Natural killer cell treated with Interleukin-12 subunit alpha and Interleukin-12 subunit beta and Interleukin-15 and Interleukin-18, amount 100 ng/mL, for 72 hours (primary cell): ENCODE data around the gene EHD1. TPM values are rescaled to one million over a fixed set of nuclear protein-coding genes. Genes with fewer than 3 reads are reported as not detected.

Experiments used
- ATAC-seq, 2 donors: fragments of 150-1000 bp; cut with Tn5 transposase in 1 of 2; sonication (Bioruptor Pico), chemical (Tn5 transposase) in 1 of 2; 2 replicates each; pipeline ENCODE4 v1.10.0; 2021
- DNase-seq: peaks from one replicate; pipeline ENCODE4 v3.0.0; 2022; ENCODE audit warnings: low spot score
- H3K27ac Mint-ChIP-seq, 2 donors: 1 replicate in 1 of 2; 2 replicates in 1 of 2; pipeline ENCODE4 v1.8.0; 2022; ENCODE audit warnings: mixed read lengths in 2 of 2, mild to moderate bottlenecking in 1 of 2, moderate library complexity in 1 of 2
- H3K27me3 Mint-ChIP-seq, 2 donors: 1 replicate in 1 of 2; 2 replicates in 1 of 2; pipeline ENCODE4 v1.8.0; 2022; ENCODE audit warnings: mixed read lengths in 2 of 2
- H3K36me3 Mint-ChIP-seq: one replicate; pipeline ENCODE4 v1.8.0; 2022; ENCODE audit warnings: mixed read lengths
- H3K4me1 Mint-ChIP-seq, 2 donors: 1 replicate in 1 of 2; 2 replicates in 1 of 2; pipeline ENCODE4 v1.8.0; 2022; ENCODE audit warnings: low read depth in 2 of 2, mixed read lengths in 2 of 2, mild to moderate bottlenecking in 1 of 2
- H3K4me3 Mint-ChIP-seq: one replicate; pipeline ENCODE4 v1.8.0; 2022; ENCODE audit warnings: mixed read lengths
- H3K9me3 Mint-ChIP-seq: 2 replicates; pipeline ENCODE4 v1.8.0; 2022; ENCODE audit warnings: mixed read lengths
- total RNA-seq, 2 donors: library from RNA; stranded (reverse); gene quantifications; one replicate each; pipeline ENCODE4 v1.2.3, GENCODE V29; 2022

Gene EHD1
- total RNA-seq, 2 donors from 2014 or later, result 202 to 235 TPM

DNA sequence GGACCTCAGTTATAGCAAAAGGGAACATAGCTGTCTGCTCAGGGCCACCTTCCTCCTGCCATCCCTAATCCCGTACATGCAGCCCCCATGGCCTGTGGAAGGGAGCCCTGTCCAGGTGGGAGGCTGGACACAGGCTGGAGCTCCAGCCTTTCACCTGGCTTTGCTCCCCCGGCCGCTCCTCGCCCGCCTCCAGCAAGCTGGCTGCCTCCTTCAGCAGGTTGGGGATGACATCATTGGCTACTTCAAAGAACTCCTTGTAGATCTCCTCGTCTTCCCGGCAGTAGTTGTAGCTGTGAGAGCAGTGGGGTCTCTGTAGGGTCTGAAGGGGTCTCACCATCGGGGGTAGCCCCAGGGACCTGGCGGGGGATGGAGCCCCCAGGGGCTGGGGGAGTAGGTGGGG is 72.9 kb downstream of the EHD1 start:
- no peak for DNase-seq
- ATAC-seq, result no peak
- no peaks in the 10 kb centered on the region for H3K27me3 Mint-ChIP-seq
- H3K36me3 Mint-ChIP-seq, result no peaks in the 10 kb centered on the region
- no peak overlapping the region for H3K27ac Mint-ChIP-seq
- no peak overlapping the region for H3K4me3 Mint-ChIP-seq
- no peaks in the 10 kb centered on the region for H3K9me3 Mint-ChIP-seq
- H3K4me1 Mint-ChIP-seq, result peaks cover 22 to 23% of the 10 kb centered on the region in 2 donors

- H3K4me3 Mint-ChIP-seq, result peak overlapping the region; percentile 92
- H3K27ac Mint-ChIP-seq, result peak overlapping the region in 1 of 2 donors; percentile 92
- H3K27me3 Mint-ChIP-seq, result no peaks in the 10 kb centered on the region
- no peak for ATAC-seq
- H3K36me3 Mint-ChIP-seq, result no peaks in the 10 kb centered on the region
- DNase-seq, result peak; percentile 37
- peaks cover 18 to 19% of the 10 kb centered on the region in 2 donors for H3K4me1 Mint-ChIP-seq
- H3K9me3 Mint-ChIP-seq, result no peaks in the 10 kb centered on the region
Observed at GRCh38 chr11:64804346-64805210, 73.8 kb downstream of the EHD1 start.

DNA sequence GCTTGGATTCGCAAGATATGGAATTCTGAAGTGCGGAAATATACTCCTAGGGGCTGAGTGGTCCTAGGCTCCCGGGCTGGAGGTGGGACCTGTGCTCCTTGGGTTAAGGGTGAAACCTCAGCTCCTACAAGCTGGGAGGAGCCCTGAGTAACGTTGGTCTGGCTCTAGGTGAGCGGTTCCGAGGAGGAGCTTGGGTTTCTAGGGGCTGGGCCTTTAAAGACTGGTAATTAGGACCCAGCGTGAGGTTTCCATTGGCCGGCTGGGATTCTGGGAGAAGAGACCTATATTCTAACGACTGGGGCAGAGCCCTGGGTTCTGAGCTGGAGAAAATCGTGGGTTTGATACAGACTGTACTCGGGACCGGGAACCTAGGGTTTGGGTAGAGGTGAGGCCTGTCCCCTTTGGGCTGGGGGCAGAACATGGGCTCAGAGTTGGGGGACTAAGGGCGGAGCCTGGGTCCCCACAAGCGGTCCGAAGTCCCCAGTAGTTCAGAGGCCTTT is 74.5 kb downstream of the EHD1 start:
- Mint-ChIP-seq H3K4me3 (peak overlapping the region; percentile 92), H3K4me1 (peaks cover 13 to 14% of the 10 kb centered on the region in 2 donors), H3K36me3 (no peaks in the 10 kb centered on the region), H3K27ac (peak overlapping the region; percentile 70 to 92), H3K27me3 (no peaks in the 10 kb centered on the region), H3K9me3 (no peaks in the 10 kb centered on the region)
- ATAC-seq, result no peak
- peak; percentile 44 for DNase-seq

- peak; percentile 91 for DNase-seq
- no peaks in the 10 kb centered on the region for H3K27me3 Mint-ChIP-seq
- peak; percentile 97 to 98 for ATAC-seq
- H3K9me3 Mint-ChIP-seq, result no peaks in the 10 kb centered on the region
- peaks cover 11 to 13% of the 10 kb centered on the region in 2 donors for H3K4me1 Mint-ChIP-seq
- peak within 1 kb of the TSS; percentile 70 to 92 for H3K27ac Mint-ChIP-seq
- peak within 1 kb of the TSS; percentile 92 for H3K4me3 Mint-ChIP-seq
- no peaks in the 10 kb centered on the region for H3K36me3 Mint-ChIP-seq
Observed at GRCh38 chr11:64803158-64803845, 75.1 kb downstream of the EHD1 start, which contains the start of gene MAP4K2. Gene MAP4K2 (minus strand): TSS chr11:64803214. CDS start chr11:64803149, 65 bp downstream.

GRCh38 chr11:64802370-64803157 is 75.9 kb downstream of the EHD1 start:
- Mint-ChIP-seq H3K36me3 (no peaks in the 10 kb centered on the region), H3K9me3 (no peaks in the 10 kb centered on the region), H3K4me1 (peaks cover 8 to 10% of the 10 kb centered on the region in 2 donors), H3K4me3 (peak overlapping the region; percentile 59), H3K27ac (no peak overlapping the region), H3K27me3 (no peaks in the 10 kb centered on the region)
- DNase-seq (peak; percentile 62), ATAC-seq (peak in 1 of 2 donors; percentile 17)

Other genes with a start within 250 kb of the EHD1 start
- 1 to 10 TPM in 1 of 2 donors, under 1 TPM in 1; 0.74 to 1.3 TPM for gene NRXN2, start 155.4 kb downstream of the EHD1 start, total RNA-seq
- 10 to 100 TPM; 13.6 to 27.7 TPM for gene RASGRP2, start 134.5 kb downstream of the EHD1 start, total RNA-seq
- 1 to 10 TPM; 4.7 to 5.6 TPM for gene PYGM, start 118.6 kb downstream of the EHD1 start, total RNA-seq
- 100 to 1,000 TPM; 376 to 425 TPM for gene SF1, start 100.1 kb downstream of the EHD1 start, total RNA-seq
- gene MAP4K2, start 75.4 kb downstream of the EHD1 start, total RNA-seq, result 10 to 100 TPM; 17.6 to 47.1 TPM
- 10 to 100 TPM; 32.6 to 53.5 TPM for gene MEN1, start 68.1 kb downstream of the EHD1 start, total RNA-seq
- 1 to 10 TPM in 1 of 2 donors, under 1 TPM in 1; 0.59 to 1.9 TPM for gene CDC42BPG, start 34.0 kb downstream of the EHD1 start, total RNA-seq
- 10 to 100 TPM; 24.1 to 31.9 TPM for gene ATG2A, start 38.6 kb upstream of the EHD1 start, total RNA-seq
- 10 to 100 TPM; 32.6 to 35.6 TPM for gene PPP2R5B, start 46.1 kb upstream of the EHD1 start, total RNA-seq
- gene GPHA2, start 57.3 kb upstream of the EHD1 start, total RNA-seq, result not detected
- gene MAJIN, start 93.5 kb upstream of the EHD1 start, total RNA-seq, result not detected
- not detected for gene BATF2, start 118.3 kb upstream of the EHD1 start, total RNA-seq
- 10 to 100 TPM; 29.4 to 50.5 TPM for gene ARL2, start 135.5 kb upstream of the EHD1 start, total RNA-seq
- gene SNX15, start 148.8 kb upstream of the EHD1 start, total RNA-seq, result 10 to 100 TPM; 14.1 to 28.2 TPM
- 10 to 100 TPM in 1 of 2 donors, 1 to 10 TPM in 1; 7.6 to 18.5 TPM for gene SAC3D1, start 162.6 kb upstream of the EHD1 start, total RNA-seq
- gene NAALADL1, start 179.9 kb upstream of the EHD1 start, total RNA-seq, result 10 to 100 TPM; 14.2 to 34.7 TPM
- gene CDCA5, start 205.4 kb upstream of the EHD1 start, total RNA-seq, result 100 to 1,000 TPM in 1 of 2 donors, 10 to 100 TPM in 1; 59.2 to 140 TPM
- 10 to 100 TPM; 34.1 to 36.5 TPM for gene ZFPL1, start 205.6 kb upstream of the EHD1 start, total RNA-seq
- gene VPS51, start 217.6 kb upstream of the EHD1 start, total RNA-seq, result 100 to 1,000 TPM; 132 to 149 TPM
- gene TM7SF2, start 233.3 kb upstream of the EHD1 start, total RNA-seq, result 10 to 100 TPM; 18.6 to 30.7 TPM
- 10 to 100 TPM in 1 of 2 donors, 1 to 10 TPM in 1; 9.8 to 23.7 TPM for gene ZNHIT2, start 239.1 kb upstream of the EHD1 start, total RNA-seq
- gene FAU, start 243.5 kb upstream of the EHD1 start, total RNA-seq, result 100 to 1,000 TPM; 681 to 986 TPM
- 10 to 100 TPM; 77.8 to 80.4 TPM for gene MRPL49, start 243.7 kb upstream of the EHD1 start, total RNA-seq